Stimulated activated CD8-positive, alpha-beta memory T cell treated with anti-CD3 and anti-CD28 coated beads, Interleukin-15, amount 100 ng/mL, for 48 hours (primary cell): ENCODE measurements around the gene IRF9.
A peak's percentile ranks its signal among the peaks of the same experiment; 100 is the strongest.

Experiments
- DNase-seq, 2 donors: peaks; one replicate each; pipeline ENCODE4 v3.0.0-alpha.2; 2020; ENCODE audit warnings: low read depth in 2 of 2

The IRF9 gene

DNA sequence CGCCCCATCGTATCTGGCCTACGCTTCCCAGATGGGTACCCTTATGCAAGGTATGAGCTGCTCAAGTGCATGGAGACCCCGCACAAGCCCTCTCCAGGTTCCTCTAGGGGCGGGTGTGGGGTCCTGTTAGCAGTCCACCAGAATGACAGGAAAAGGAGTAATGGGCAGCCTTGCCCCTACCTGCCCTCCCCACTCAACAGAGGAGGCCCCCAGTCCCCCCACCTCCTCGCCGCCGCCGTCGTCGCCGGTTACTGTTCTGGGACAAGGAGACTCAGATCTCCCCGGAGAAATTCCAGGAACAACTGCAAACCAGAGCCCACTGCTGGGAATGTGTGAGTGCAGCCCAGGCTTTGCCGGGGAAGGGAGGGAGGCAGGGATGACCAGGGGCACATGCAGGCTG is 16.8 kb downstream of the IRF9 start:
- DNase-seq: no peak

- no peak for DNase-seq
Measured at GRCh38 chr14:24178399-24179178, 17.5 kb downstream of the IRF9 start.

DNA sequence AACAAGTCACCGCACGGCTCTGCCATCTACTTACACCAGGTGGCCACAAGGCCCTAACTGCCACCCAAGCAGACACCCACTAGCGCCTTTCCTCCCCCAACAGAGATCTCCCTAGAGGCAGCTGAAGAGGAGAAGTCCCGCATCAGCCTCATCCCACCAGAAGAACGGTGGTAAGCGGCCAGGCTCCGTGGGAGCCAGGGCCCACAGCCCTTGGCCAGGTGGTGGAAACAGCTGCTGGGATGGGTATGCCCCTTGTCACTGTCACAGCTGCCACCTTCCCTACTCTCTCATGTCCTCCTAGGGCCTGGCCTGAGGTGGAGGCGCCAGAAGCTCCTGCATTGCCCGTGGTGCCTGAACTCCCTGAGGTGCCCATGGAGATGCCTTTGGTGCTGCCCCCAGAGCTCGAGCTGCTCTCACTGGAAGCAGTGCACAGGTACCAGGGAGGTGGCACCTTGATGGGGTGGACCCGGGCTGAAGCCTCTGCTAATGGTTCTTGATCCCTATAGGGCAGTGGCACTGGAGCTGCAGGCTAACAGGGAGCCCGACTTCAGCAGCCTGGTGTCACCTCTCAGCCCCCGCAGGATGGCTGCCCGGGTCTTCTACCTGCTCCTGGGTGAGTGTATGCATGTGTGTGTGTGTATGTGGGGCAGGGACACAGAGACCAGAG is 18.4 kb downstream of the IRF9 start:
- DNase-seq: no peak

DNA sequence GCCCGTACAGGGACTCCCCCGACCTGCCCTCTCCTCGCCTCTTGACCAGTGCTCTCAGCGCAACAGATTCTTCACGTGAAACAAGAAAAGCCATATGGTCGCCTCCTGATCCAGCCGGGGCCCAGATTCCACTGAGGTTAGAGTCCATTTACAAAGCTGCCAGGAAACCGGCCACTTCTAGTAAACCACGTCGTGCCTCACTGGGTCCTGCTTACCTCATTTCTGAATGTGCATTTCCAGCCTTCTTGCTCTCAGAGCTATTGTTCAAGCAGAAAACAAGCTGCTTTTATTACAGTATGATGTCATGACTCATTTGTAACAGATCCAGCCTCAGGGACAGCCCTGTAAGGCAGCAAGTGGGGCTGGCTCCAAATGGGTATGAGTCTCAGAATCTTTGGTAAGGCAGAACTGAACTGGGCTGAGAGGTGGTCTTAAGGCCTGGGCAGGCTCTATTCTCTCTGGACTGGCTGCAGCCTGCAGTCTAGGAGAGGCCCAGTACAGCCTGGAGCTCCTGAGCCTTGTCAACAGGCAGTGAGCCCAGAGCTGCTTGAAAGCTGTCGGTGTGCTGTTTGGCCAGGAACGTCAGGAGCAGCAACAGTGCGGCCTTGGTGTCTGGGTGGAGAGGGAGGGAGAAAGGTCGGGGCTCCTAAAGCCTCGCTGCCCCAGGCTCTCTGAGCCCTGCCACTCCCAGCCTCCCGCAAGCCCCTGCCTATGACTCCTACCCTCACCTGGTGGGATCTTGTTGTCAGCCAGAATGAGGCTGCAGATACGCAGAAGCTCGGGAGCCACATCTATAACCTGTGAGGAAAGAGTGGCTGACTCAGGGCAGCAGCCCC is 19.1 kb downstream of the IRF9 start:
- no peak for DNase-seq

- DNase-seq: no peak
Measured at GRCh38 chr14:24181371-24182077, 20.5 kb downstream of the IRF9 start.

DNA sequence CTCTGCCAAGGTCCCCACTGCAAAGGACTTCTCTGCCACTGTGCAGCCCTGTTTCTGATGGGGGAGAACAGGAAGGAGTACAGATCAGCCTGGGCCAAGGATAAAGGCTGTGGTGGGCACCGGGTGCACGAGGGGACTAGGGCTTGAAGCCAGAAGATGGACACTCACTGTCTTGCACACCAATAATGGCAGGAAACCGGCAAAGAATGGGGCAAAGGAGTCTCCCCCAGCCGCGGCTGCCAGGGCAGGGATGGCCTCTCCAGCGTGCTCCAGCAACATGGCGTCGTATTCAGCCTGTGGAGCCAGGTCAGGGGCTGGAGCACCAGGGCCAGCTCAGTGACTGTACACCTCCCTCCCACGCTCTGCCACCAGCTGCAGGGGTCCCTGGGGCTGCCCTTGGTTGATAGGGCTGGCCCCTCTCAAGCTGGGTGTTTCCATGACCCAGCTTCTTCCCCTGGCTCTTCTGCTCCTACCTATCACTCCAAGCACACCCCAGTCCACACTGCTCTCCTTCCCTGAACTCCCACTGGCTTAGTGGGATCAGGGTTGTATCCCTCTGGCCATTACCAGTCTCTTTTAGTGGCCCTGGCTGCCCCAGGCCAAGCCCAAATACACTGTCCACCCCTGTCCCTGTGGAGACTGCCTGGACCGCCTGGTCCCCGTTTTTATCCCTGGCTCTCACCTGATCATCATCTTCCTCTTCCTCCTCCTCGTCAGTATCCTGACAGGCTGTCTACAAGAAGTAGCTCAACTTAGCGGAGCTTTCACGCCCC is 21.2 kb downstream of the IRF9 start:
- DNase-seq: no peak

DNA sequence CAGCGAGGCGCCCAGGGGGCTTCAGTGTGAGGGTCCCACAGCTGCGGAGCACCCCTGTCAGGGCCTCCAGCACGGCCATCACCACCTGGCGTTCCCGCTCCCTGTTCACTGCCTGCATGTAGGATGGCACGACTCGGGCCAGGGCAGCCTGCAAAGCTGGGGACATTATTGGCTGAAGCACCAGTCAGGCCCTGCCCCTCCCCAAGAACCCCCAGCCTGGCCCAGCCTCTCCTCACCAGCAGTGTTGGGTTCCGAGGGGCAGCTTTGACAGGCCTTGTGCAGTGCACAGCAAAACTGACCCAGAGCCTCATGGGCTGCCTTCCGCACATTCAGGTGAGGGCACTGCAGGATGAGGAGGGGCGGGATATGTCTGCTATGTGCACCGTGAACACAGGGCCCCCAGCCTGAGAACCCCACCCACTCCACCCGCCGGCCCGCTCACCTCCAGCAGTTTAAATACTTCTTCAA is 22.0 kb downstream of the IRF9 start:
- no peak for DNase-seq

DNA sequence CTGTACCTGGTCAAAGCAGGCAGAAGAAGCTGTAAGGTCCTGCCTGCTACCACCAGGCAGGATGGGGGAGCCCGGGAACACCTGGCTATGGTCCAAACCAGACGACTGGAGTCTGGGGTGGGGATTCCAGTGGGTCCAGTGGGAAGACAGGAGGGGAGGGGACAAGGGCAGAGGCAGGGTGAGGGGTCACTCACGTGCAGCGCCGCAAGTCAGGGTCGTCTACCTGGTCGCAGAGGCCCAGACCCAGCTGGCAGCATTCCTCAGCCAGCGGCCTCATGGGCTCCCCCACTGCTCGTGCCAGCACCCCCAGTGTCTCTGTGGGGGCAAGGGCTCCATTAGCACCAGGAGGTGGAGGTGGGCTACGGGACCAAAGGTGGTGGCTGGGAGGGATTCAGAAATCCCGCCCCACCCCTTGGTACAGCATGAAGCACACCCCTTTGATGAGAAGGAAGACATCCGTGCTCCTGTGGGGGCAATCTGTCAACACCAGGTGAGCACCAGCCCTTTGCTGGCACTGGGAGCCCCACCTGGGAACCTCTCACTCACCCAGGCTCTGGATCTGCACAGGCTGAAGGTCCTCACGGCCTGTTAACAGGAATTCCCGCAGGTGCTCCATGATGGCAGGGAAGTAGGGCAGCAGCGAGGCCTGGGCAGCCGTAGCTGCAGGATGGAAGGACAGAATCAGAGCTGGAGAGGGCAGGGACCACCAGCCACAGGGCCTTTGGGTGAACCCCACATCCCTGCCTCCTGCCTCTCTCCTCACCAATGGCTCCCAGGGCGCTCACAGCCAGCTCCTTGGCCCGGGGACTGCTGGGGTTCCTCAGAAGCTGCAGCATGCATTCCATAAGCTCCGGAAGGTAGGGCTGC is 23.3 kb downstream of the IRF9 start:
- DNase-seq: no peak

- no peak for DNase-seq
Measured at GRCh38 chr14:24185026-24185425, 24.0 kb downstream of the IRF9 start.

GRCh38 chr14:24185741-24186140 is 24.7 kb downstream of the IRF9 start:
- no peak for DNase-seq

GRCh38 chr14:24186831-24187538 is 25.9 kb downstream of the IRF9 start:
- DNase-seq: no peak

GRCh38 chr14:24187539-24187915 is 26.5 kb downstream of the IRF9 start:
- no peak for DNase-seq

- DNase-seq: peak; percentile 92 to 93
Measured at GRCh38 chr14:24188251-24189058, 27.4 kb downstream of the IRF9 start, which contains the start of gene IPO4. TSS of gene IPO4 (minus strand) at chr14:24188816. CDS start at chr14:24188787, 29 bp downstream.

DNA sequence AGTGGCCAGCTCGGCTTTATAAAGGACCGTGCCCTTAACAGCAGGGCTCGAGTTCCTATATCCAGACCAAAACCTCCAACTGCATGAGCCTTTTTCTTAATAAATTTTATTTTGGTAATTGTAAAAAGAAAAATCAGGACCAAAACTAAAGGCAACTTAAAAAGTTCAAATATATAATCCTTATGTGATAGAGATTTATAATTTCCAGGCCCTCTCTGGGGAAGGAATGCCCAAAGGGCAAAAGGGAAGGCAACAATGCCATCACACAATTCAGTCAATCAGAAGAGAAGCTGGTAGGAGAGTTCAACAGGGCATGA is 28.0 kb downstream of the IRF9 start:
- no peak for DNase-seq

DNA sequence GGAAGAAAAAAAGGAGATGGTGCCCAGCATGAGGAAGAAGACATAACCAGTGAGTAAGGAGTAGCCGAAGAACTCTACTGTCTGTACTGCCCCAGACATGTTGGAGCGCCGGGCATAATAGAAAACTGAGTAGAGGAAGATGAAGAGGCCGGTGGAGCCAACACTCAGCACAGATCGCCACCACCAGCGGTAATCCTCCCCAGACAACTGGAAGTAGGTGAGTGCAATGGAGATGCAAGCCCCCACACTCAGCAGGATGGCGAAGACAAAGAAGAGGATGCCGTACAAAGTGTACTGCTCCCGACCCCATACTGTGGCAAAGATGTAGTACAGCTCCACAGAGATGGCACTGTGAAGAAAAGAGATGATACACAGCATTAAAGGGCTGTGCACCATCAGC is 28.4 kb downstream of the IRF9 start:
- no peak for DNase-seq

DNA sequence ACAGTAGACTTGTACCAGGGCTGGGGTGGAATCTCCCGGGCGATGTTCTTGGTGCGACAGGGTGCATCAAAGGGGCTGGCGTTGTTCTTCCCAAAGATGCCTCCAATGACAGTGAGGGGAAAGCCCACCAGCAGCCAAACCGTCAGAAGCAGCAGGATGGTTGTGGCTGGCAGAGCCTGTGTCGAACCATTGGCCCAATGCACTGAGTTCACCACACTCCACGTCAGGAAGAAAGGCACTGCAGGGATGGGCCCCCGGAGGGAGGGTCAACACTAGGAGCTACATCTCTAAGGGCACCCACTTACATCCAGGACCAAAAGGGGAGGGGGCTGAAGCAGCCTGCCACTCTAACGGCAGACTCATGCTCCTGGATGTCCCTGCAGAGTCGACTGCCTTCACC is 29.4 kb downstream of the IRF9 start:
- DNase-seq: no peak

GRCh38 chr14:24192933-24193332 is 31.9 kb downstream of the IRF9 start:
- no peak for DNase-seq

DNA sequence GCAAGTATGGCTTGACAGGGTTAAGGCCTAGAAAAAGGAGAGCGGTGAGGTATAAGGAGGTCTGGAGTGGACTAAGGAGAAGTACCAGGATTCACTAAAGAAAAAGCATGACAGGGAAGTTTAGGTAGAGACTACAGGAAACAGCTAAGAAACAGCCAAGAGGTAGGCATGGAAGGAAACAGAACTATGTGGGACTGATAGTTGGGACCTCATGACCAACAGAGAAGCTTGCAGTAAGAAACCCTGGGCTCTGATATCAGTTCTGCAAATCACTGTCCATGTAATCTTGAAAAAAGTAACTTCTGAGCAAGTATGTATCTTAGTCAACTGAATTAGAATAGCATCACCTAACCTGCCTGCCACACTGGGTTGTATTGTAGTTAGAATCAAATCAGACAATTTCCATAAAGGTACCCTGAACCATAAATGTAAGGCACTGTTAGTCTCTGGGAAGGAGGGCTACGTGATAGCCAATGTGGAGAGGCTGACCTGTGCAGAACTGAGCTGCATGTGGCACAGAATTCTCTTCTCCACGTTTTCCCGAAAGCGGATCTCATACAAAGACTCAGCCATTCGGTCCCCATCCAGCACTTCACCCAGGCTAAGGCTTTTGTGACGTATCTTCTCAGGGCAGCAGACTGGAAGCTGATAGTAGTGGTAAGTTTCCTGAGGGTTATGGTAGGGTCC is 33.3 kb downstream of the IRF9 start:
- DNase-seq: no peak
